SK-N-SH (cell line): ENCODE data around the gene MLYCD.

ENCODE experiments used
- EZH2phosphoT487 ChIP-seq: fragments of 200-600 bp; sonication (generic); IDR thresholded peaks from 2 replicates; pipeline ENCODE4 v1.6.1; 2017; ENCODE audit warnings: low read depth, mixed run types, mild to moderate bottlenecking, antibody characterized with exemption, moderate library complexity, borderline replicate concordance
- FOSL2 ChIP-seq: IDR thresholded peaks from 2 replicates; pipeline ENCODE4 v1.4.0; 2012; ENCODE audit warnings: low read depth, mild to moderate bottlenecking, moderate library complexity, borderline replicate concordance
- FOXM1 ChIP-seq: IDR thresholded peaks from 2 replicates; pipeline ENCODE4 v1.4.0; 2012; ENCODE audit warnings: low read depth, mild to moderate bottlenecking
- GABPA ChIP-seq: IDR thresholded peaks from 2 replicates; pipeline ENCODE4 v1.4.0; 2012; ENCODE audit warnings: low read depth, mild to moderate bottlenecking
- GATA2 ChIP-seq: sonication (generic); formaldehyde crosslinking; IDR thresholded peaks from 2 replicates; pipeline ENCODE4 v1.5.0; 2020; ENCODE audit warnings: mild to moderate bottlenecking, missing genetic modification reagents
- MAX ChIP-seq: IDR thresholded peaks from 2 replicates; pipeline ENCODE4 v1.4.0; 2012; ENCODE audit warnings: low read depth
- RCOR1 ChIP-seq: fragments of 150-350 bp; IDR thresholded peaks from 2 replicates; pipeline ENCODE4 v1.6.1; 2017; ENCODE audit warnings: antibody characterized with exemption, low read length
- RXRA ChIP-seq: IDR thresholded peaks from 2 replicates; pipeline ENCODE4 v1.4.0; 2012; ENCODE audit warnings: low read depth, mild to moderate bottlenecking, borderline replicate concordance
- TF ChIP-seq, protein P1 (sequence below): fragments of 200-600 bp; sonication (generic); IDR thresholded peaks from 2 replicates; pipeline ENCODE4 v1.6.1; 2017; ENCODE audit warnings: antibody characterized with exemption, mild to moderate bottlenecking, moderate library complexity

DNA sequence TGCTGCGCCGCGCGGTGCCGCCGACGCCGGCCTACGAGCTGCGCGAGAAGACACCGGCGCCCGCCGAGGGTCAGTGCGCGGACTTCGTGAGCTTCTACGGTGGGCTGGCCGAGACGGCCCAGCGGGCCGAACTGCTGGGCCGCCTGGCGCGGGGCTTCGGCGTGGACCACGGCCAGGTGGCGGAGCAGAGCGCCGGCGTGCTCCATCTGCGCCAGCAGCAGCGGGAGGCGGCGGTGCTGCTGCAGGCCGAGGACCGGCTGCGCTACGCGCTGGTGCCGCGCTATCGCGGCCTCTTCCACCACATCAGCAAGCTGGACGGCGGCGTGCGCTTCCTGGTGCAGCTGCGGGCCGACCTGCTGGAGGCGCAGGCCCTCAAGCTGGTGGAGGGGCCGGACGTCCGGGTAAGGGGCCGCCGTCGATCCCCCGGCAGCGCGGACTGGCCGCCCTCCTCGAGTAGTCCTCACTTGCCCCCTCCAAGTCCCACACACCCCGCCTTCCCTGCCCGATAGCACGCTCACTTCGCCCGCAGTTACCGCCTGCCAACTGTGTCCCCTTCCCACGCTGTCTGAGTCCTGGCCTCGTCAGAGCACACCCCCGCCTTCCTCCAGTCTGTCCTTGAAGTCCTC, 470 bp downstream of the MLYCD start:
- TF ChIP-seq, protein P1, sequence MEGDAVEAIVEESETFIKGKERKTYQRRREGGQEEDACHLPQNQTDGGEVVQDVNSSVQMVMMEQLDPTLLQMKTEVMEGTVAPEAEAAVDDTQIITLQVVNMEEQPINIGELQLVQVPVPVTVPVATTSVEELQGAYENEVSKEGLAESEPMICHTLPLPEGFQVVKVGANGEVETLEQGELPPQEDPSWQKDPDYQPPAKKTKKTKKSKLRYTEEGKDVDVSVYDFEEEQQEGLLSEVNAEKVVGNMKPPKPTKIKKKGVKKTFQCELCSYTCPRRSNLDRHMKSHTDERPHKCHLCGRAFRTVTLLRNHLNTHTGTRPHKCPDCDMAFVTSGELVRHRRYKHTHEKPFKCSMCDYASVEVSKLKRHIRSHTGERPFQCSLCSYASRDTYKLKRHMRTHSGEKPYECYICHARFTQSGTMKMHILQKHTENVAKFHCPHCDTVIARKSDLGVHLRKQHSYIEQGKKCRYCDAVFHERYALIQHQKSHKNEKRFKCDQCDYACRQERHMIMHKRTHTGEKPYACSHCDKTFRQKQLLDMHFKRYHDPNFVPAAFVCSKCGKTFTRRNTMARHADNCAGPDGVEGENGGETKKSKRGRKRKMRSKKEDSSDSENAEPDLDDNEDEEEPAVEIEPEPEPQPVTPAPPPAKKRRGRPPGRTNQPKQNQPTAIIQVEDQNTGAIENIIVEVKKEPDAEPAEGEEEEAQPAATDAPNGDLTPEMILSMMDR, result no peak
- TF ChIP-seq GATA2 (CRISPR knock-in tag) (no peak), EZH2phosphoT487 (no peak), RCOR1 (no peak), MAX (no peak), FOSL2 (no peak), RXRA (no peak), GABPA (no peak), FOXM1 (no peak)
